ENCODE data around the gene WDFY4.

The WDFY4 gene

DNA sequence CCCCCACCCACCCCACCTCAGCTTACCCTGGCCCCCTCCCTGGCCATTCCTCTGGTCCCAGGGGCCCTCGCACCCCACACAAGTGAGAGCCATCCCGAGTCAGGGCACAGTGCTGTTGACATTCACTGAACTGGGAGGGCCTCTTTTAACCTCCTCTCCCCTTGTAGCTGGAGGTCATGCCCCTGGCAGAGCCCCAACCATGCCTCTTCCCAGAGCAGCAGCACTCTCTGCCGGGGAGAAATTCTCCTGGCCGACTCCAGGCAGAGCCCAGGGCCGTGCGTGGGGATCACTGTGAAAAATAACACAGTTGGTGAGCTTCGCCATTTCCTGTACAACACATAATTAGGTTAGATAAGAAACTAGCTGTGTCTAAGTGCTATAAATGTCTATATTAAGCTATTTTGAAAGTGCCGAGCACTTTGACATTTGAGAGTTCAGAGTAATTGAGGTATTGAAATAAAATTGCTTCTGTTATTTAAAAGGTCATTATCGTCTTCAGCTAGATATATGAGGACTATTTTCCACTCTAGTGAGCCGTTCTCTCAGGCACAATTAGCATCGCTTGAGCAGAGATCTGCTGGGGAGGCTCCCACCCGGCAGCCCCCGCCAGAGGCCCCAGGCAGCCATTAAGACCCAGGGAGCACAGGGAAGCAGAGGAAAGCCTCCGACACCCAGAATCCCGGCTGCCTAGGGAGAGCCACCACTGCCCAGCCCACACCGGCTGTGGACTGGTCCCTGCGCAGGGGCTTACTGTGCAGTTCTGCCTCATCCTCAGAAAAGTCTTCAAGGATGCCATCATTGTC is 317.4 kb downstream of the WDFY4 start:
- Histone ChIP-seq H3K9me3 (ENCODE audit: control insufficient read depth, insufficient read depth, low read depth, low read length) (no peaks in the 10 kb centered on the region), H3K27ac (ENCODE audit: extremely low read depth, low read depth, low read length) (no peak overlapping the region), H3K4me3 (ENCODE audit: low read depth, low read length) (no peak overlapping the region), H3K36me3 (ENCODE audit: control insufficient read depth in 2 of 2, insufficient read depth in 1 of 2, low read length in 2 of 2) (no peaks in the 10 kb centered on the region), H3K4me1 (ENCODE audit: control insufficient read depth, insufficient read depth, low read length) (no peaks in the 10 kb centered on the region)
- CTCF ChIA-PET, result no interaction called here
- POLR2A ChIA-PET, result no interaction called here
- TF ChIP-seq TCF7L2 (IDR thresholded peaks at IDR 0.05; ENCODE audit: borderline replicate concordance, low read depth, low read length) (peak; percentile 92), RBAK (tag by site-specific recombination; IDR thresholded peaks at IDR 0.05) (no peak)

DNA sequence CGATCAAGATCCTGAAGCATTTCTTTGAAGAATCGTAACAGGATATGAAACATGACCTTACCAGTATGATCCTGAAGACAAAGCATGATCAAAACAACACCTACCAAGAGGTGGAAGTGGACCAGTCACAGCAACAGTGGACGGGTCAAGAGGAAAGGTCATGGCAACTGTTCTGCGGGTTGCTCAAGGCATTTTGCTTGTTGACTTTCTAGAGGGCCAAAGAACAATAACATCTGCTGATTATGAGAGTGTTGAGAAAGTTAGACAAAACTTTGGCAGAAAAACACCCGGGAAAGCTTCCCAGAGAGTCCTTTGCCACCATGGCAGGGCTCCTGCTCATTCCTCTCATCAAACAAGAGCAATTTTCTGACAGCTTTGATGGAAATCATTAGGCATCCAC is 320.6 kb downstream of the WDFY4 start:
- H3K27ac ChIP-seq (ENCODE audit: extremely low read depth, low read depth, low read length), result no peak overlapping the region
- no peaks in the 10 kb centered on the region for H3K9me3 ChIP-seq (ENCODE audit: control insufficient read depth, insufficient read depth, low read depth, low read length)
- H3K4me3 ChIP-seq (ENCODE audit: low read depth, low read length), result no peak overlapping the region
- TF ChIP-seq ZNF785 (tag by site-specific recombination; IDR thresholded peaks at IDR 0.05) (no peak), EGR2 (tag by site-specific recombination; IDR thresholded peaks at IDR 0.05; ENCODE audit: low read depth) (no peak), ZNF174 (tag by site-specific recombination; IDR thresholded peaks at IDR 0.05) (no peak), ZFP41 (tag by site-specific recombination; IDR thresholded peaks at IDR 0.05; ENCODE audit: borderline replicate concordance) (no peak), ZNF23 (tag by site-specific recombination; IDR thresholded peaks at IDR 0.05; ENCODE audit: borderline replicate concordance) (no peak), ZNF274 (IDR thresholded peaks at IDR 0.05; ENCODE audit: low read length) (no peak), ZNF274 (tag by site-specific recombination; IDR thresholded peaks at IDR 0.05; ENCODE audit: borderline replicate concordance) (no peak), ZNF426 (tag by site-specific recombination; IDR thresholded peaks at IDR 0.05) (no peak), ZNF747 (tag by site-specific recombination; IDR thresholded peaks at IDR 0.05) (no peak), ZNF544 (tag by site-specific recombination; IDR thresholded peaks at IDR 0.05) (no peak), ZNF473 (tag by site-specific recombination; IDR thresholded peaks at IDR 0.05) (no peak), ZNF76 (tag by site-specific recombination; IDR thresholded peaks at IDR 0.05; ENCODE audit: borderline replicate concordance, low read depth) (no peak), ZBTB20 (tag by site-specific recombination; IDR thresholded peaks at IDR 0.05) (no peak), ZSCAN23 (tag by site-specific recombination; IDR thresholded peaks at IDR 0.05) (no peak), ZNF302 (tag by site-specific recombination; IDR thresholded peaks at IDR 0.05; ENCODE audit: low read depth) (no peak), ZBTB21 (tag by site-specific recombination; IDR thresholded peaks at IDR 0.05) (no peak)
- TF ChIP-seq, protein P1, sequence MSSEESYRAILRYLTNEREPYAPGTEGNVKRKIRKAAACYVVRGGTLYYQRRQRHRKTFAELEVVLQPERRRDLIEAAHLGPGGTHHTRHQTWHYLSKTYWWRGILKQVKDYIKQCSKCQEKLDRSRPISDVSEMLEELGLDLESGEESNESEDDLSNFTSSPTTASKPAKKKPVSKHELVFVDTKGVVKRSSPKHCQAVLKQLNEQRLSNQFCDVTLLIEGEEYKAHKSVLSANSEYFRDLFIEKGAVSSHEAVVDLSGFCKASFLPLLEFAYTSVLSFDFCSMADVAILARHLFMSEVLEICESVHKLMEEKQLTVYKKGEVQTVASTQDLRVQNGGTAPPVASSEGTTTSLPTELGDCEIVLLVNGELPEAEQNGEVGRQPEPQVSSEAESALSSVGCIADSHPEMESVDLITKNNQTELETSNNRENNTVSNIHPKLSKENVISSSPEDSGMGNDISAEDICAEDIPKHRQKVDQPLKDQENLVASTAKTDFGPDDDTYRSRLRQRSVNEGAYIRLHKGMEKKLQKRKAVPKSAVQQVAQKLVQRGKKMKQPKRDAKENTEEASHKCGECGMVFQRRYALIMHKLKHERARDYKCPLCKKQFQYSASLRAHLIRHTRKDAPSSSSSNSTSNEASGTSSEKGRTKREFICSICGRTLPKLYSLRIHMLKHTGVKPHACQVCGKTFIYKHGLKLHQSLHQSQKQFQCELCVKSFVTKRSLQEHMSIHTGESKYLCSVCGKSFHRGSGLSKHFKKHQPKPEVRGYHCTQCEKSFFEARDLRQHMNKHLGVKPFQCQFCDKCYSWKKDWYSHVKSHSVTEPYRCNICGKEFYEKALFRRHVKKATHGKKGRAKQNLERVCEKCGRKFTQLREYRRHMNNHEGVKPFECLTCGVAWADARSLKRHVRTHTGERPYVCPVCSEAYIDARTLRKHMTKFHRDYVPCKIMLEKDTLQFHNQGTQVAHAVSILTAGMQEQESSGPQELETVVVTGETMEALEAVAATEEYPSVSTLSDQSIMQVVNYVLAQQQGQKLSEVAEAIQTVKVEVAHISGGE (tag by site-specific recombination; conservative IDR thresholded peaks at IDR 0.05; ENCODE audit: low read depth), result no peak
- TF ChIP-seq, protein P2, sequence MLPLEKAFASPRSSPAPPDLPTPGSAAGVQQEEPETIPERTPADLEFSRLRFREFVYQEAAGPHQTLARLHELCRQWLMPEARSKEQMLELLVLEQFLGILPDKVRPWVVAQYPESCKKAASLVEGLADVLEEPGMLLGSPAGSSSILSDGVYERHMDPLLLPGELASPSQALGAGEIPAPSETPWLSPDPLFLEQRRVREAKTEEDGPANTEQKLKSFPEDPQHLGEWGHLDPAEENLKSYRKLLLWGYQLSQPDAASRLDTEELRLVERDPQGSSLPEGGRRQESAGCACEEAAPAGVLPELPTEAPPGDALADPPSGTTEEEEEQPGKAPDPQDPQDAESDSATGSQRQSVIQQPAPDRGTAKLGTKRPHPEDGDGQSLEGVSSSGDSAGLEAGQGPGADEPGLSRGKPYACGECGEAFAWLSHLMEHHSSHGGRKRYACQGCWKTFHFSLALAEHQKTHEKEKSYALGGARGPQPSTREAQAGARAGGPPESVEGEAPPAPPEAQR (tag by site-specific recombination; IDR thresholded peaks at IDR 0.05), result no peak
- TF ChIP-seq, protein P3, sequence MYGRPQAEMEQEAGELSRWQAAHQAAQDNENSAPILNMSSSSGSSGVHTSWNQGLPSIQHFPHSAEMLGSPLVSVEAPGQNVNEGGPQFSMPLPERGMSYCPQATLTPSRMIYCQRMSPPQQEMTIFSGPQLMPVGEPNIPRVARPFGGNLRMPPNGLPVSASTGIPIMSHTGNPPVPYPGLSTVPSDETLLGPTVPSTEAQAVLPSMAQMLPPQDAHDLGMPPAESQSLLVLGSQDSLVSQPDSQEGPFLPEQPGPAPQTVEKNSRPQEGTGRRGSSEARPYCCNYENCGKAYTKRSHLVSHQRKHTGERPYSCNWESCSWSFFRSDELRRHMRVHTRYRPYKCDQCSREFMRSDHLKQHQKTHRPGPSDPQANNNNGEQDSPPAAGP (tag by site-specific recombination; IDR thresholded peaks at IDR 0.05), result no peak
- TF ChIP-seq, protein P4, sequence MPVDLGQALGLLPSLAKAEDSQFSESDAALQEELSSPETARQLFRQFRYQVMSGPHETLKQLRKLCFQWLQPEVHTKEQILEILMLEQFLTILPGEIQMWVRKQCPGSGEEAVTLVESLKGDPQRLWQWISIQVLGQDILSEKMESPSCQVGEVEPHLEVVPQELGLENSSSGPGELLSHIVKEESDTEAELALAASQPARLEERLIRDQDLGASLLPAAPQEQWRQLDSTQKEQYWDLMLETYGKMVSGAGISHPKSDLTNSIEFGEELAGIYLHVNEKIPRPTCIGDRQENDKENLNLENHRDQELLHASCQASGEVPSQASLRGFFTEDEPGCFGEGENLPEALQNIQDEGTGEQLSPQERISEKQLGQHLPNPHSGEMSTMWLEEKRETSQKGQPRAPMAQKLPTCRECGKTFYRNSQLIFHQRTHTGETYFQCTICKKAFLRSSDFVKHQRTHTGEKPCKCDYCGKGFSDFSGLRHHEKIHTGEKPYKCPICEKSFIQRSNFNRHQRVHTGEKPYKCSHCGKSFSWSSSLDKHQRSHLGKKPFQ (tag by site-specific recombination; IDR thresholded peaks at IDR 0.05), result no peak
- TF ChIP-seq, protein P5, sequence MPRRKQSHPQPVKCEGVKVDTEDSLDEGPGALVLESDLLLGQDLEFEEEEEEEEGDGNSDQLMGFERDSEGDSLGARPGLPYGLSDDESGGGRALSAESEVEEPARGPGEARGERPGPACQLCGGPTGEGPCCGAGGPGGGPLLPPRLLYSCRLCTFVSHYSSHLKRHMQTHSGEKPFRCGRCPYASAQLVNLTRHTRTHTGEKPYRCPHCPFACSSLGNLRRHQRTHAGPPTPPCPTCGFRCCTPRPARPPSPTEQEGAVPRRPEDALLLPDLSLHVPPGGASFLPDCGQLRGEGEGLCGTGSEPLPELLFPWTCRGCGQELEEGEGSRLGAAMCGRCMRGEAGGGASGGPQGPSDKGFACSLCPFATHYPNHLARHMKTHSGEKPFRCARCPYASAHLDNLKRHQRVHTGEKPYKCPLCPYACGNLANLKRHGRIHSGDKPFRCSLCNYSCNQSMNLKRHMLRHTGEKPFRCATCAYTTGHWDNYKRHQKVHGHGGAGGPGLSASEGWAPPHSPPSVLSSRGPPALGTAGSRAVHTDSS (tag by site-specific recombination; IDR thresholded peaks at IDR 0.05), result no peak
- ChIA-PET POLR2A (no interaction called here), CTCF (no interaction called here)
- no peaks in the 10 kb centered on the region for H3K4me1 ChIP-seq (ENCODE audit: control insufficient read depth, insufficient read depth, low read length)
- H3K36me3 ChIP-seq (ENCODE audit: control insufficient read depth in 2 of 2, insufficient read depth in 1 of 2, low read length in 2 of 2), result no peaks in the 10 kb centered on the region

Measured in HEK293 (cell line).